OCI-LY1 (cell line): Measurements from ENCODE around the gene TWSG1.

Experiments
- CTCF ChIP-seq: fragments of 200-600 bp; sonication (generic), shearing (Covaris generic); IDR thresholded peaks from 2 replicates; pipeline ENCODE4 v1.5.1; 2017; ENCODE audit warnings: mild to moderate bottlenecking, antibody characterized with exemption, low read length, moderate library complexity, mixed read lengths
- EZH2 ChIP-seq: fragments of 200-600 bp; sonication (generic), shearing (Covaris generic); IDR thresholded peaks from 2 replicates; pipeline ENCODE4 v1.8.0; 2017; ENCODE audit warnings: borderline replicate concordance, mixed run types, mild to moderate bottlenecking, antibody characterized with exemption, low read length, moderate library complexity, mixed read lengths

- no peak for TF ChIP-seq CTCF
- TF ChIP-seq EZH2: no peak
Observed at GRCh38 chr18:9428301-9428706, 93.7 kb downstream of the TWSG1 start.
